ENCODE data around the gene MACF1.

MACF1 gene

GRCh38 chr1:39190096-39190495, 14.4 kb upstream of the MACF1 start:
- no peak overlapping the region for H3K4me3 ChIP-seq (ENCODE audit: low read length)
- DNase-seq (ENCODE audit: low read depth): no peak
- TF ChIP-seq CTCF (conservative IDR thresholded peaks at IDR 0.05; ENCODE audit: low read length): no peak

- TF ChIP-seq CTCF (conservative IDR thresholded peaks at IDR 0.05; ENCODE audit: low read length): no peak
- DNase-seq (ENCODE audit: low read depth): no peak
- H3K4me3 ChIP-seq (ENCODE audit: low read length): no peak overlapping the region
Measured at GRCh38 chr1:39194398-39195051, 10.0 kb upstream of the MACF1 start.

- no peak overlapping the region for H3K4me3 ChIP-seq (ENCODE audit: low read length)
- DNase-seq (ENCODE audit: low read depth): peak; percentile 58
- TF ChIP-seq CTCF (conservative IDR thresholded peaks at IDR 0.05; ENCODE audit: low read length): no peak
Measured at GRCh38 chr1:39195166-39196111, 9.1 kb upstream of the MACF1 start.

- no peak for TF ChIP-seq CTCF (conservative IDR thresholded peaks at IDR 0.05; ENCODE audit: low read length)
- no peak overlapping the region for H3K4me3 ChIP-seq (ENCODE audit: low read length)
- peak; percentile 76 for DNase-seq (ENCODE audit: low read depth)
Measured at GRCh38 chr1:39196244-39197215, 8.0 kb upstream of the MACF1 start.

- no peak for TF ChIP-seq CTCF (conservative IDR thresholded peaks at IDR 0.05; ENCODE audit: low read length)
- no peak overlapping the region for H3K4me3 ChIP-seq (ENCODE audit: low read length)
Measured at GRCh38 chr1:39199593-39199992, 4.9 kb upstream of the MACF1 start.

GRCh38 chr1:39205102-39205780, 746 bp downstream of the MACF1 start:
- no peak for TF ChIP-seq CTCF (conservative IDR thresholded peaks at IDR 0.05; ENCODE audit: low read length)
- peak overlapping the region; percentile 61 for H3K4me3 ChIP-seq (ENCODE audit: low read length)
- DNase-seq (ENCODE audit: low read depth): peak; percentile 75

More at GRCh38 chr1:39199593-39199992, 4.9 kb upstream of the MACF1 start:
- DNase-seq (ENCODE audit: low read depth): no peak

Data from AG10803 (cell line).